Measurements from ENCODE around the gene CEP44. TPM values are rescaled to one million over a fixed set of nuclear protein-coding genes. Genes with fewer than 3 reads are reported as not detected.
"Not testable (repeated sequence)": the region's sequence is repeated elsewhere in the genome, so short reads cannot be mapped to it uniquely, and the experiment has no call there.

CEP44 gene
- polyA plus RNA-seq, 4 donors: 18.6 to 28.1 (median 21.9) TPM

DNA sequence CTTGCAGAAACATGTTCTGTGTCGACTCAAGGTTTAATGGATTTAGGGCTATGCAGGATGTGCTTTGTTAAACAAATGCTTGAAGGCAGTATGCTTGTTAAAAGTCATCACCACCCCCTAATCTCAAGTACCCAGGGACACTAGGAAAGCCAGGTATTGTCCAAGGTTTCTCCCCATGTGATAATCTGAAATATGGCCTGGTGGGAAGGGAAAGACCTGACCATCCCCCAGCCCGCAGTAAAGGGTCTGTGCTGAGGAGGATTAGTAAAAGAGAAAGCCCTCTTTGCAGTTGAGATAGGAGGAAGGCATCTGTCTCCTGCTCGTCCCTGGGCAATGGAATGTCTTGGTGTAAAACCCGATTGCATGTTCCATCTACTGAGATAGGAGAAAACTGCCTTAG is 96.5 kb downstream of the CEP44 start:
- not testable (repeated sequence) for DNase-seq (ENCODE audit: low read depth in 4 of 4, low spot score in 3 of 4)

DNA sequence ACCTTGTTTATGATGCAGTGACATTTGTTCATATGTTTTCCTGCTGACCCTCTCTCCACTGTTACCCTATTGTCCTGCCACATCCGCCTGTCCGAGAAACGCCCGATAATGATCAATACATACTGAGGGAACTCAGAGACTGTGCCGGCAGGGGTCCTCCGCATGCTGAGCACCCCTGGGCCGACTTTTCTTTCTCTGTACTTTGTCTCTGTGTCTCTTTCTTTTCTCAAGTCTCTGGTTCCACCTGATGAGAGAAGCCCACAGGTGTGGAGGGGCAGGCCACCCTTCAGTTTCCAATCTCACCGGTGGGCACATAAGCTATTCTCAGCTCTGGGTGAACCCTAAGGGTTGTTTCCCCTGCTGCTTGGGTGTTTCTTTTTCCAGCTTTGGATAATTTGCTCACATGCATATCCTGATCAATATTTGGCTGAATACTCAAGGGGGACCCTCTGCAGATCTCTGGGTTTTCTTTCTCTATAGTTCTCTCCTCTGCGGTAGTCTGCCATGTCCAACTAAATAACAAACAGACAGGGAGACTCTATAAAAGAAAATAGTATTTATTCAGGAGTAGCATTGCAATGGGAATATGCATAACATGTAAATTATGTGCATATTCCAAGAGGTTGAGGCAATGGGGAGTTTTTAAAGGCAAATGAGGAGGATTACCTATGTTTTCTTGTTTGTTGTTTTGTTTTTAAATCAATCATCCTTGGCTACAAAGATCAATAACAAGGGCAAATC is 97.2 kb downstream of the CEP44 start:
- no peak for DNase-seq (ENCODE audit: low read depth in 4 of 4, low spot score in 3 of 4)

DNA sequence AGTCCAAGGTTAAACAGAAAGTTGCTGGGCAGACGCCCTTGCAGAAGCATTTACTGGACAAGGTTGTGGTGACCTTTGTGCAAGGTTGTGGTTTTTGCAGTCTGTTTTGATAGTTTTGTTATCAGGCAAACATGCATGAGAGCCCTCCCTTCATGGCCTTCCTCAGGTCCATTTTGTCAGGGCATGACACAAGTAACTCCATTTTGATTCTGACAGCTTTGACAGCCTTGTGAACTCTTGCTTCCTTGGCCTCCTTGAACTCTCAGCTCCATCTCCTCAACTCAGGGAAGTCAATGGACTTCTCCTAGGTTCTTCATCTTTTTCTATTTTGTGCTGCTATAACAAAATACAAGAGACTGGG is 97.7 kb downstream of the CEP44 start:
- no peak for DNase-seq (ENCODE audit: low read depth in 4 of 4, low spot score in 3 of 4)

Other genes starting within 250 kb of the CEP44 start
- gene FBXO8, start 244 bp upstream of the CEP44 start, polyA plus RNA-seq (ENCODE audit: insufficient read length in 4 of 4): 10 to 100 TPM; 28.1 to 42.9 (median 30.7) TPM
- 100 to 1,000 TPM in 1 of 4 donors, 10 to 100 TPM in 3; 28.4 to 141 (median 87.4) TPM for gene HPGD, start 238.6 kb downstream of the CEP44 start, polyA plus RNA-seq (ENCODE audit: insufficient read length in 4 of 4)